GM18858 (cell line): ENCODE measurements around the gene NHLH1.

Experiments used
- ATAC-seq: cut with Tn5 transposase; IDR thresholded peaks from one replicate; pipeline ENCODE4 v1.9.1; 2021; ENCODE audit not compliant: unreplicated experiment

NHLH1 gene

DNA sequence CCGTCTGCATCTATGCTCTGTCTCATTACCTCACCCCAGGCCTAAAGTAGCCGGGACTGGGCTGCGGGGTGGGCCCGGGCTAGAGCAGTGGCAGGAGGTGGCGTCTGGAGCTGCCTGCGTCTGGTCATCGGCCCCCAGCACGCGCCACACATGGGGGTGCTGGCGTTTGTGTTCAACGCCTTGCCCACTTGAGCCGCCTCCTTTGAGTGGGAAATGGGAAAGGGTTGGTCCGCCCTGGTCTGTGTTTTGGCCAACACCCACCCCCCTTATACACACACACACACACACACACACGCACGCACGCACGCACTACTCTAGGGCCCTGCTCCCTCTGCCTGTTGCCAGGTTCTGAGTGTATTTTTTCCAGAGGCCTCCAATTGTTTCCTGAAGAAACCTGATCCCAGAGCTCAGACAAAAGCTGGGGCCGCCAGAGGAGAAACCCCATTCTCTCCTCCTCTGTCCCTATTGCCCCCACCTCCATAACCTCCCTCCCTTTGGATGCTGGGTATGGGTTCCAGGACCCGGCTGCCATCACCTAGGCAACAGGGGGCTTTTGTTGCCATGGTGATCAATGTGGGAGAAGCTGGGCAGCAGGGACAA is 43.6 kb downstream of the NHLH1 start:
- no peak for ATAC-seq

GRCh38 chr1:160411271-160412027 is 44.6 kb downstream of the NHLH1 start:
- ATAC-seq, result no peak

DNA sequence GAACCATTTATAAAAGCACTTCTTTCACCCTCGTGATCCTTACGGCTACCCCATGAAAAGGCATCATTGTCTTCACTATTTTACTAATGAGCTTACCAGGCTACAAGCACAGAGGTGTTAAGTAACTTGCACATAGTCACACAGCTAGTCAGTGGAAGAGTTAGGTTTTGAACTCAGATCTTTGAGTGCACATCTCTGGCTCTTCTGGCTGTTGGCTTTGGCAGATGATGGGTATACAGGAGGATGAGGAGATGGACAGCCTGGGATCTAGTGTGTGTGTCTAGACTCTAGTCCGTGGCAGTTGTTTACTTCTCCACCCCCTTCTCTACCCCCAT is 45.1 kb downstream of the NHLH1 start:
- ATAC-seq, result no peak

DNA sequence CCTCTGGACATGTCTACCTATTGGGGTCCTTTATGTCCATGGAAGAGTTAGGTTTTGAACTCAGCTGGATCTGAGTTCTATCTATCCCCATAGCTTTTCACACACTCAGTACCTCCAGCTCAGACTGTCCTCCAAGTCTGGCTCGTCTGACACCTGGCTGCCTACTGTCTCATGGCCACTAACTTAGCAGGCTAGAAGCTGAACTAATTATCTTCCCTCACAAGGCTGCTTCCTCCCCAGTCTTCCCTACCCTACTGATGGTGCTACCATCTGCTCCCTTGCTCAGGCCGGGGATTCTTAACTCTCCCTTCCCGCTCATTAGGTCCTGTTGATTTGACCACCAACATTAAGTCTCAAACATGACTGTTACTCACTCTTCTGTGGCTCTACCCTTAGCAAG is 46.8 kb downstream of the NHLH1 start:
- ATAC-seq, result no peak

DNA sequence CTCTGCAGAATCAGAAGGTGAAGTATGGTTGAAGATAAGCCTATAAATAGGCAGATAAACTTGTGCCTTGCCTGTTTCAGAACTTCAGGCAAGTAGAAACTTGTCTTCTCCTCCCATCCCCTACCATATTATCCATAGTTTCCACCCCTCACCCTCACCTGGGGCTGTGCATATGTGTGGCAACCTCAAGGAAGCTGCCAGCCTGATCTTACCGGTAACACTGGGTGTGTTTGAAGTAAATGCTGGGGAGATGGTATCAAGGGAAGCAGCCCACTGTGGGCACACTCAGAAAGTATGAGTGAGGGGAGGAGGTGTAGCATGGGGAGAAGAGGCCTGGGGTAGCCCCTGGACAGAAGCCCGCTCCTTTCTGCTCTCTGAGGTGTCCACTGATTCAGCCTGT is 48.0 kb downstream of the NHLH1 start:
- ATAC-seq, result no peak

DNA sequence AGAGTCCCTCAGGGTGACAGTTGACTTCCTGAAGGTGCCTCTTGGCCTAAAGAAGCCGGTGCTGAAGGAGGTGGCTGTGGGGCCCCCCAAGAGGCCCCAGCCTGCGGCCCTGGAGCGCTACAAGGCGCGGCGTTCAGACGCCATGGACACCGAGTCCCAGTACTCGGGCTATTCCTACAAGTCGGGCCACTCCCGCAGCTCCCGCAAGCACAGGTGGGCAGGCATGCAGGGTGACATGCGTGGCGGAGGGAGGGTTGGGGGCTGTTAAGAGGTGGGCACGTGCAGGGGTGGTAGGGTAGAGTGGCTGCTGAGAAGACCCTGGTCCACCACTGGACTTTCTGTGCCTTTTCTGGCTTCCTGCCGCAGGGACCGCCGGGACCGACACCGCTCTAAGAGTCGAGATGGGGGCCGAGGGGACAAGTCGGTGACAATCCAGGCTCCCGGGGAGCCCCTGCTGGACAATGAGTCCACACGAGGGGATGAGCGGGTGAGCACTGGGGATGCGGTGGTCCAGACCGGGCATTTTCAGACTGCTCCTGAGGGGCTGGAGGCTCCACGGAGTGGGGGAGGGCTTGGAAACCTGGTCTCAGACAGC is 48.9 kb downstream of the NHLH1 start:
- ATAC-seq, result no peak

DNA sequence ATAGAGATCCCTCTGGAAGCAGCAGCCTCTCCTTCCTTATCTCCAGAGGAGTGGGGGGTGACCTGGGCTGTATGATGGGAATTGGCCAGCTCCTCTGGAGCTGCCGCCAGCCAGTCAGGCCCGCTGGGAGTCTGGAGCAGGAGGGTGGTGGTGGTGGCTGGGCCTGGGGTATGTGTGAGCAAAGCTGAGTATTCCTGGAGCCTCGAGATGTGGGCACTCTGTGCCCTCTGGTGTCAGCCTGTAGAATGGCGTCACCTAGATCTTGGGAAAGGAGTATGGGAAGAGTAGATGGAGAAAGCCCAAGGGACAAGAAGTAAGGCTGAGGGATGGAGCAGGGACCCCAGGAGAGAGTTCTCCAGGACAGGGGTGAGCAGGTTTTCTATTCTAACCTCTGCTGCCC is 49.5 kb downstream of the NHLH1 start:
- no peak for ATAC-seq

DNA sequence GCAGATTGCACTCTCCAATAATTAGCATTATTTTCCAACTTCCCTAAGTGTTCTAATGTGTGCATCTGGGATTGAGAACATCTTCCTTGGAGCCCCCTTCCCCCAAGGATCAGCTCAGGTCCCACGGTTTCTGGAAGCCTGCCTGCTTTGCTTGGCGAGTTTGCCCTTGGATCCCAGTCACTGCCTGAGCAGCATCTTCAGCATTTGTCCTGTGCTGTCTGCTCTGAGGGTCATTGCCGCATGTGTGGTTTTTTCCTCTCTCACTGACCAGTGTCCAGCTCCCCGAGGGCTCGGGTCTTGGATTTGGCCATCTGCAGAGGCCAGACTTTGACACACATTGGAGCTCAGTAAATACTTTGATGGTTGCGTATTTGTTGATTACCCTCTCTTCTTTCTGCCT is 51.6 kb downstream of the NHLH1 start:
- no peak for ATAC-seq

DNA sequence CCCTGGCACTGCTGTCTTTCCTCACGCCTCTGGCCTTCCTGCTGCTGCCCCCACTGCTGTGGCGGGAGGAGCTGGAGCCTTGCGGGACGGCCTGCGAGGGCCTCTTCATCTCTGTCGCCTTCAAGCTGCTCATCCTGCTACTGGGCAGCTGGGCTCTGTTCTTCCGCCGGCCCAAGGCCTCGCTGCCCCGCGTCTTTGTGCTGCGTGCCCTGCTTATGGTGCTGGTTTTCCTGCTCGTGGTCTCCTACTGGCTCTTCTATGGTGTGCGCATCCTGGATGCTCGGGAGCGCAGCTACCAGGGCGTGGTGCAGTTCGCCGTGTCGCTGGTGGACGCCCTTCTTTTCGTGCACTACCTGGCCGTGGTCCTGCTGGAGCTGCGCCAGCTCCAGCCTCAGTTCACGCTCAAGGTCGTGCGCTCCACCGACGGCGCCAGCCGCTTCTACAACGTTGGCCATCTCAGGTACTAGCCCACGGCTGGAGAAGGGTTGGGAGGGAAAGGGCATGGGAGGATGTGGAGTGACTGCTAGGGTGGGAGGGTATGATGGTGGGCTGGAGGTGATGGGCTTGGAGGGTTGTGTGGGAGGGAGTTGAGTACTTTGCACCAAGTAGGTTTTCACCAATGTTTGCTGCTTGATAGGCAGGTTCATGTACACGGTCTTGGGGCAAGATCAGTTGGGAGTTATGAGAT is 52.4 kb downstream of the NHLH1 start:
- no peak for ATAC-seq

DNA sequence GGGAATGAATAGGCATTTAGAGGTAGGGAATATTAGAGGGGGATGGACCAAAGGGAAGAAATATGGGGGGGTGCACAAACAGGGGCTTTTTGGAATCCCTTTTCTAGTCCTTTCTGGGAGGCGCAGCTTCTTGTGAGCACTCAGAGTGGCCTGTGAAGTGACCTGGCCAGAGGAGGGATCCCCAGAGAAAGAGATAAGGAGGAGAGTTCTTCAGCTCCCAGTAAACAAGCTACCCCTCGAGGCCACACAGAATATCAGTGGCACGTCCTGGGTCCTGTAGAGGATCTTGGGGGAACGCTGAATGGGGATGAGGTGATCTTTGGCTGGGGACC is 52.9 kb downstream of the NHLH1 start:
- ATAC-seq, result no peak

DNA sequence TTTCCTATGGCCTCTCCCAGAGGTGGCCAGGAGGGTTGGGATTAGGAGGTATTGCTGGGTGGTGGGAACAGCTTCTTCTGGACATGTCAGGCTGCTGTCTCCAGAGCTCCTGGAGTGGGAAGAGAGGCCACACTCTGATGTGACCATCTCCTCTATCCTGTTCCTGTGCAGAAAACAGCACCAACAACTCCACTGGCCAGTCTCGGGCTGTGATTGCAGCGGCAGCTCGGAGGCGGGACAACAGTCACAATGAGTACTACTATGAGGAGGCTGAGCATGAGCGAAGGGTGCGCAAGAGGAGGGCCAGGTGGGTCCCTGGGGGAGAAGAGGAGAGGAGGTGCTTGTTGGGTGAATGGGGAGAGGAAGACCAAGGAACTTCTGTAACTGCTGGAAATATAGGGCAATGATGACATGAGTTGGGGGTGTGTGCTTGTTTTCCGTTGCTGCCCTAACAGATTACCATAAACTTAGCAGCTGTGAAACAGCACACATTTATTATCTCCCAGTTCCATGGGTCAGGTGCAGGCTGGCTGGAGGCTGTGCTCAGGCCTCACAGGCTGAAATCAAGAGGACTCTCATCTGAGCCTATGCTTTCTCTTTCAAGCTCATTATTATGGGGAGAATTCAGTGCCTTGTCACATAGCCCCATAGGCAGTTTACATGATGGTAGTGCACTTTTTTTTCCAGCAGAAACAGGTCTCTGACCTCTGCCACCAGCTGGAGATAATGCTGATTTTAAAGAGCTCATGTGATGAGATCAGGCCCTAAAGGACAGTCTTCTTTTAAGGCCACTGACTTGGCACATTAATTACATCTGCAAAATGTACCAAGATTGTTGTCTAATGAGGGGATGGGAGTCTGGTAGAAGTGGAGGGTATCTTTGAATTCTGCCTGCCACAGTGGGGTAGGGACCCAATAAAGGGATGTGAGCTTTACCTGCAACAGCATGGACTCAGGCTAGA is 54.3 kb downstream of the NHLH1 start:
- no peak for ATAC-seq

DNA sequence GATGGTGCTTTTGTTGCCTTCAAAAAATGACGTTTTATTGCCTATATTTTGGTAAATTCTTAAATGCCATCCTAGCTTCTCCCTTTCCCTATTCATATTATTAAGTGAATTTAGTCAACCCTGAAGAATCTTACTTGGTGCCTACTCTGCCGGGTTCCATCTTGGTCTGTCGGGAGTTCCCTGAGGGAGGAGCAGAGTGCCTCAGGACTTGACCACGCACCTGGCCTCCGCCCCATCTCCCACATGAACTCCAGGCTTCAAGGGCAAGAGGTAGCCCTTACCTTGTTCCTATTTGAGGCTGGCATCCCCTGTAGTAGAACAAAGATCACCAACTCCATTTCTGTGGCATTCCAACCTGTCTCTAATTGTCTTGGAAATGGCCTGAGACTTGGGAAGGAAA is 55.0 kb downstream of the NHLH1 start:
- no peak for ATAC-seq
